ENCODE results near the gene AKAP13. TPM values are rescaled to one million over a fixed set of nuclear protein-coding genes. Genes with fewer than 3 reads are reported as not detected.

The AKAP13 gene
- total RNA-seq, 2 donors from 2014 or later: 105 to 106 TPM

- DNase-seq (ENCODE audit: low spot score in 2 of 2): no peak
- H3K9me3 Mint-ChIP-seq: no peaks in the 10 kb centered on the region
- no peak for ATAC-seq
- H3K27ac Mint-ChIP-seq: peak overlapping the region; percentile 75 to 84
- no peaks in the 10 kb centered on the region for H3K36me3 Mint-ChIP-seq
Observed at GRCh38 chr15:85762756-85763127, 382.3 kb downstream of the AKAP13 start.

GRCh38 chr15:85763157-85763556 is 382.8 kb downstream of the AKAP13 start:
- Mint-ChIP-seq H3K36me3 (no peaks in the 10 kb centered on the region), H3K27ac (peak overlapping the region; percentile 17 to 75), H3K9me3 (no peaks in the 10 kb centered on the region)
- ATAC-seq (no peak), DNase-seq (ENCODE audit: low spot score in 2 of 2) (no peak)

DNA sequence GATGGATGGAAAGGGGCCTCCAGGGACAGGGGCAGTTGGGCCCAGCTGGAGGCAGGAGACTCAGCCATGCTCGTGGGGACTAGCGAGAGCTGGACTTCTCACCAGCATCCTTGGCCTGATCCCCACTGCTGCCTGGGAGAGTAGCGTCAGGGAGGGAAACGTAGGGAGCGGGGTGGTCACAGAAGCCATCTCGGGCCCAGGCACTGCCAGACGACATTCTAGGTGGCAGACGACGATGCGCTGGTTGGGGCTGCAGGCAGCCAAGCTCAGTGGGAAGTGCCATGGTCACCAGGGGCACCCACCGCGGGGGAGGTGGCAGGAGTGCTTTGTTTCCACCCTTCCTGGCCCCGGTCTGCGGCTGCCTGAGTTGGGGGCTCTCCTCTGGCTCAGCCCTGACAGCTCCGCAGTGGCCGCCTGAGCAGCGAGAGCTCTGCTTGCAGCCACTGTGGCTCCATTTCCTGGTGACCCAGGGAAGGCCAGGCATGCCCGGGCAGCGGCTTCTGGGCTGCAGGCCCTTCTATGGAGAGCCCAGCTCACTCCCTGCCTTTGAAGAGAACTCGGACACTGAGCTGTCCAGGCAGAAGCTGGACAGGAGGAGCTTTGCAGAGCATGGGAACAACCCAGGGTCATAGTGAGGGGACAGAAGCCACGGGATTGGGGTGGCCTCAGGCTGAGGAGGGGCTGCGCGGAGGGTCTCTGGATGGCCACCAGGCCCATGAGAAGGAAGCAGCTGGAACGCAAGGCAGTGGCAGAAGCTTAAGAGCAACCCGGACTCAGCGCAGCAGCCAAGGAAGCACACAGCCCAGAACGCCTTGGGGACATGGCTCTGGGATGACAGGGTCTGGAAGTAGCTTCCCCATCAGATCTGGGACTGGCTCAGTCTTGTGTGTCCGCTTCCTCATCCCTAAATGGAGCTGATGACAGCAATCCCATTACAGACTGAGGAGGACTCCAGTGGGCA is 383.6 kb downstream of the AKAP13 start:
- no peaks in the 10 kb centered on the region for H3K36me3 Mint-ChIP-seq
- ATAC-seq: no peak
- H3K27ac Mint-ChIP-seq: peak overlapping the region; percentile 68 to 75
- no peak for DNase-seq (ENCODE audit: low spot score in 2 of 2)
- no peaks in the 10 kb centered on the region for H3K9me3 Mint-ChIP-seq

- no peaks in the 10 kb centered on the region for H3K36me3 Mint-ChIP-seq
- DNase-seq (ENCODE audit: low spot score in 2 of 2) (no peak), ATAC-seq (peak in 1 of 2 donors; percentile 32)
- H3K27ac Mint-ChIP-seq: peak overlapping the region; percentile 68 to 75
- no peaks in the 10 kb centered on the region for H3K9me3 Mint-ChIP-seq
Observed at GRCh38 chr15:85764649-85765277, 384.4 kb downstream of the AKAP13 start.

DNA sequence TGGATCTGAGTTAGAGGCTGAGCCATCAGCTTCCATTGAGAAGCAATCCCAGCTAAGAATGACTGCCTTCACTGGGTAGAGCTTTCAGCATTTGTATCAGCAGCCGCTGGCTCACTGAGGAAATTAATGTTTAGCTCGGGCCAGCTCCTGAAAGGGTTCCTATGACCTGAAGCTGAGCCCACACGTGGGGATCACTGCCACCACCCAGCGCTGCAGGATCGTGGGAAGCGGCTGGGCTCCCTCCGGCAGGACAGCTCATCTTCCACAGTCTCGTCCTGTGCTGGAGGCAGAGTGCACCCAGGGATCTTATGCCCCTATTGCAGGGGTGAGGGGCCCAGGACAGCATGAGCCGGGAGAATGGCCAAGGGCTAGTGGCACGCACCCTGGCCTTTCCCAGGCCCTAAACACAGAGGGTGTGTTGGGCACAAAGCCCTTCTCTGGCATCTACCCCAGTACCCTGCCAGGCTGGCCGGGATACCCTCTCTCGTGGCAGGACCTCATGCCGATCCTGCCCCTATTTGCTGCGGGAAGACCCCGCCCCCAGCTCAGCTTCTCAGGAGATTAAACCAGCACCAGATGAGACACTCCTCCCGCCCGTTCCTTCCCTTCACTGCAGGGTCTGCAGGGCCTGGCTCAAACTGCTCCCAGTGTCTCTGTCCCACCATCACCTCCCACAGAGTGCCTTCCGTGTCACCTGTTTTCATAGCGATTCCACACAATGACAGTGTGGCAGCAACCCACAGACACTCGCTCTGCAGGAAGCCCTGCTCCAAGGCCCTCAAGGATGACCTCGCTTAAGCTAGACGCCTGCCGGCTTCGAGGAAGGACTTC is 385.8 kb downstream of the AKAP13 start:
- DNase-seq (ENCODE audit: low spot score in 2 of 2): no peak
- H3K36me3 Mint-ChIP-seq: no peaks in the 10 kb centered on the region
- H3K27ac Mint-ChIP-seq: peak overlapping the region; percentile 9 to 41
- ATAC-seq: no peak
- no peaks in the 10 kb centered on the region for H3K9me3 Mint-ChIP-seq

DNA sequence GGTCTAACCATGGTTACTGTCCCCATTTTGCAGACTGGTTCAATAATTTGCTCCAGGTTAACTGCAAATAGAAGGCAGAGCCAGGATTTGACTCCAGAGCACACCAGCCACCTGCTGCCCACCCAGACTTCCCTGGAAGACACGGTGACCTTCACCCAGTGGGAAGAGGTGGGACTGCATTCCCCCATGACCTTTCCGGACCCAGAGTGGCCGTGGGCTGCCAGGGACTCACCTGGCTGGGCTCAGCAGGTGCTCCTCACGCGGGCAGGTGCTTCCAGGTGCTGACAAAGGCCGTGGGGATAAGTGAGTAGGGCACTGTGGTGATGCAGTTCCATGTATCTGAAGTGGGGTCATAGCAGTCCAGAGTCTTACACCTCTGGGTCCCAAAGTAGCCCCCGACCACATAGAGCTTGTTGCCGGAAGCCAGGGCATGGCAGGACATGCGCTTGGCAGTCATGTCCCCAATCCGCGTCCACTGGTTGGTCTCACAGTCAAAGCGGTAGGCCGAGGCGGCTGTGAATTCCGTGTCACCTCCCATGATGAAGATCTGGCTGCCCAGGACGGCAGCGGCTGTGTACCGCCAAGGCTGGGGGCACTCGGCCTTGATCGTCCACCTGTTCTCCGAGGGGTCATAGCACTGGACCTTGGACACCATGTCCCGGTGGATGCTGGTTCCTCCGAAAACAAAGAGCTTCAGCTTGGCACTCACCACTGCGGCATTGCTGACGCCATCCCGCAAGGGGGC is 387.6 kb downstream of the AKAP13 start:
- Mint-ChIP-seq H3K9me3 (no peaks in the 10 kb centered on the region), H3K27ac (no peak overlapping the region), H3K36me3 (no peaks in the 10 kb centered on the region)
- DNase-seq (ENCODE audit: low spot score in 2 of 2): no peak
- no peak for ATAC-seq

DNA sequence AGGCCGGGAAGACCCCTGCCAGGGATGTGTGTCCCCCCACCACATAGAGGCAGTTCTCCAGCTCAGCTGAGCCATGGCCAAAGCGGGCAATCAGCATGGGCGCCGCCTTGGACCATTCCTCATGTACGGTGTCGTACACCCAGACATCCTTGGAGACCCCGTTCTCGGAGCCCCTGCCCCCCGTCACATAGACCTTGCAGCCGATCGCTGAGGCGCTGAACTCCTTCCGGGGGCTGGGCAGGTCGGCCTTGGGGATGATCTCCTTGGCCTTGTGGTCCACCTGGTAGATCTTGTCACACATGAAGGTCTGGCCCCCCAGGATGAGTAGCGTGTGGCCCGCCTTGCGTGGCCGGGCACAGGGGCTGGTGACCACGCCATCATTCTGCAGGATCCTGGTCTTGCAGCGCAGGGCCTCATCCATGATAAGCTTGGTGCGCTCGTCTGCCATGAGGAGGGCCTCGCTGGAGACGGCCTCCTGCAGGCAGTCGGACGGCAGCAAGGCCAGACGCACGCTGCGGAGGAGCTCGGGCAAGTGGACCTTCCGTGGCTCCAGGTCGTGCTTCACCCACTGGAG is 388.3 kb downstream of the AKAP13 start:
- H3K9me3 Mint-ChIP-seq: no peaks in the 10 kb centered on the region
- H3K27ac Mint-ChIP-seq: no peak overlapping the region
- no peak for DNase-seq (ENCODE audit: low spot score in 2 of 2)
- no peaks in the 10 kb centered on the region for H3K36me3 Mint-ChIP-seq
- no peak for ATAC-seq

- DNase-seq (ENCODE audit: low spot score in 2 of 2) (no peak), ATAC-seq (no peak)
- Mint-ChIP-seq H3K27ac (no peak overlapping the region), H3K36me3 (no peaks in the 10 kb centered on the region), H3K9me3 (no peaks in the 10 kb centered on the region)
Observed at GRCh38 chr15:85769182-85769900, 388.9 kb downstream of the AKAP13 start.

DNA sequence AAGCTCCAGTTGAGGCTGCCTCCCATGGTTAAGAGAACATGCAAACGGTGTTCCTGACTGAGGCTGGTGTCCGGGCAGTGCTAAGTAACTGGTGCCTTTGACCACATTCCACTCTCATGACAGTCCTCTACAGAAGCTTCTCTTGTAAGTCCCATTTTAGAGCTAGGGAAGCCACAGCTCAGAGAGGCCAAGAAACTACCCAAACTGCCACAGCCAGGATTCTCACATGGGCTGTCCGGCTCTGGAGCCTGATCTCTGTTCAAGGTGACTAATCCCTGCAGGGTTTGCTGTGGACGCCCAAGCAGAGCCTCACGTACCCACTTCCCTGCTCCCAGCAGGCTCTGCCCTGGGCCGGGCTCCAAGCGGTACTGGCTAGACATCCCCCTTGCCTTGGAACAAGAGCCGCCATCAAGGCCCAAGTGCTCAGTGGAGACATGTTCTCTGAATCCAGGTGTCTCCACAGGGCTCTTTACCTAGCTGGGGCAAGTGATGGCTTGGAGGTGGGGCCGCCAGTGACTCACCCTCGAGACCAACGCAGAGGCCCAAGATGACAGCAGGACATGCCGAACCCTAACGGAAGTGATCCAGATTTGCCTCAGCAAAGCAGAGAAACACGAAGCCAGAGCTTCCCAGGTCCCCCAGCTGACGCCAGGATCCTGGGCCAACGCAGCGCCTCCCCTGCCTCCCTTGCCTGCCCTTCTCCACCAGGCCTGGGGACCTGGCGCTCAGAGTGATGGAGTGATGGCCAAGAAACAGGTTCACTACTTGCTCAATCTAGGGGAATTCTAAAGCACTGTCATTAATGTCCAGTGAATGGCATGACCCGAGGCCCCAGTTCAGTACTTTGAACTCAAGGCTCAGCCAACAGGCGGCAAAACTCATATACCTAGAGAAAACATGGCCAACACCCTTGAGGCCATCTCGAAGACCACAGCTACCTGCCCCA is 390.0 kb downstream of the AKAP13 start:
- no peaks in the 10 kb centered on the region for H3K36me3 Mint-ChIP-seq
- no peaks in the 10 kb centered on the region for H3K9me3 Mint-ChIP-seq
- DNase-seq (ENCODE audit: low spot score in 2 of 2) (no peak), ATAC-seq (no peak)
- H3K27ac Mint-ChIP-seq: peak overlapping the region in 1 of 2 donors; percentile 22

GRCh38 chr15:85771271-85771670 is 390.9 kb downstream of the AKAP13 start:
- Mint-ChIP-seq H3K9me3 (no peaks in the 10 kb centered on the region), H3K36me3 (no peaks in the 10 kb centered on the region), H3K27ac (peak overlapping the region; percentile 3 to 55)
- DNase-seq (ENCODE audit: low spot score in 2 of 2): no peak
- no peak for ATAC-seq

- Mint-ChIP-seq H3K36me3 (no peaks in the 10 kb centered on the region), H3K9me3 (no peaks in the 10 kb centered on the region), H3K27ac (peak overlapping the region; percentile 62 to 72)
- ATAC-seq (no peak), DNase-seq (ENCODE audit: low spot score in 2 of 2) (no peak)
Observed at GRCh38 chr15:85771781-85772445, 391.5 kb downstream of the AKAP13 start.

GRCh38 chr15:85772668-85773067 is 392.3 kb downstream of the AKAP13 start:
- Mint-ChIP-seq H3K9me3 (no peaks in the 10 kb centered on the region), H3K27ac (peak overlapping the region; percentile 62 to 72), H3K36me3 (no peaks in the 10 kb centered on the region)
- DNase-seq (ENCODE audit: low spot score in 2 of 2) (no peak), ATAC-seq (no peak)

DNA sequence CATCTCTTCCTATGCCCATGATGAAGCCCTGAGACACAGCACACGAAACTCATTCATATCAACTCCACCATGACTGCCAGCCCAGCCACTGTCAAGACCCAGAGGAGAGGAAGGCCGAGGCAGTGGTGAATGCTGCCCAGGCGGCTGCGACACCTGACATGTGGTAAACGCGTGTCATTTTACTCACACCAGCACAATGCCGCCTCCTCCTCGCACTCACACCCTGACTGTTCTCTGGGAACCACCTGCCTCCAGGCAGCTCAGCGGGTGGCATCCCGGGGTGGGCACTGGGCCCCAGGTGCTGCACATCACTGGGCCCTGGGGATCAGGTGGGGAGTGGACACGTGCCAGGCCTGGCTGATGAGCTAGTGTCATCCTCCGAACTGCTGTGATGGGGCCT is 392.8 kb downstream of the AKAP13 start:
- ATAC-seq: peak in 1 of 2 donors; percentile 18
- peak overlapping the region; percentile 62 for H3K27ac Mint-ChIP-seq
- H3K36me3 Mint-ChIP-seq: no peaks in the 10 kb centered on the region
- DNase-seq (ENCODE audit: low spot score in 2 of 2): no peak
- no peaks in the 10 kb centered on the region for H3K9me3 Mint-ChIP-seq

DNA sequence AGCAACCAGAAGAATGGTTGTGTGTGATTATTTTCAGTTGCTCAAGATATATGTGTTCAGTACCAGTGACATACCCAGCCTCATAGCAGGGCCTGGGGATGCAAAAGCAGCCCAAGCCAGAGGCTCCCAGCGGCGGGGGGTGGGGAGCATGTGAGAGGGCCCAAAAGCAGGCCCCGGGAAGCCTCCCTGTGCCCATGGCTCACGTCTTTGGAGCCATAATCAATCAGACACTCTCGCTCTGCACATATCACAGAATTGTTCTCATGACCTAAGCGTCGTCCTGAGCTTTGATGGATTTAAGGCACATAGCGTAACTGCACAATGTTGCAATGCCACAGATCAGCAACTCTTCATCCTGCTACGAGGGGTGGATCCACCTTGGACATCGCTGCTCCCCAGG is 393.6 kb downstream of the AKAP13 start:
- Mint-ChIP-seq H3K36me3 (no peaks in the 10 kb centered on the region), H3K9me3 (no peaks in the 10 kb centered on the region), H3K27ac (no peak overlapping the region)
- no peak for ATAC-seq
- DNase-seq (ENCODE audit: low spot score in 2 of 2): no peak

Data from activated naive CD4-positive, alpha-beta T cell treated with anti-CD3 and anti-CD28 coated beads, Interleukin-2, amount 50 U/mL, for 72 hours (primary cell).